ENCODE measurements around the gene SMARCA4.
"Not testable (repeated sequence)": the region's sequence is repeated elsewhere in the genome, so short reads cannot be mapped to it uniquely, and the experiment has no call there.

The SMARCA4 gene

DNA sequence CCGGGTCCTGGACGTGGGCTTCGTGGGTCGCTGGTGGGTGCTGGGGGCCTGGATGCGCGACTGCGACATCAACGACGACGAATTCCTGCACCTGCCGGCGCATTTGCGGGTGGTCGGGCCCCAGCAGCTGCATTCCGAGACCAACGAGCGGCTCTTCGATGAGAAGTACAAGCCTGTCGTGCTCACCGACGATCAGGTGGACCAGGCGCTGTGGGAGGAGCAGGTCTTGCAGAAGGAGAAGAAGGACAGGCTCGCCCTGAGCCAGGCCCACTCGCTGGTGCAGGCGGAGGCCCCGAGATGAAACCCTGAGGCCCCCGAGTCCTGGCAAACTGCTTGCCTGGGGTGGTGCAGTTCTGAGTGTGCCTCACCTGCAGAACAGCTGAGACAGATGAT lies 31.4 kb upstream of the SMARCA4 start:
- no peak for DNase-seq

DNA sequence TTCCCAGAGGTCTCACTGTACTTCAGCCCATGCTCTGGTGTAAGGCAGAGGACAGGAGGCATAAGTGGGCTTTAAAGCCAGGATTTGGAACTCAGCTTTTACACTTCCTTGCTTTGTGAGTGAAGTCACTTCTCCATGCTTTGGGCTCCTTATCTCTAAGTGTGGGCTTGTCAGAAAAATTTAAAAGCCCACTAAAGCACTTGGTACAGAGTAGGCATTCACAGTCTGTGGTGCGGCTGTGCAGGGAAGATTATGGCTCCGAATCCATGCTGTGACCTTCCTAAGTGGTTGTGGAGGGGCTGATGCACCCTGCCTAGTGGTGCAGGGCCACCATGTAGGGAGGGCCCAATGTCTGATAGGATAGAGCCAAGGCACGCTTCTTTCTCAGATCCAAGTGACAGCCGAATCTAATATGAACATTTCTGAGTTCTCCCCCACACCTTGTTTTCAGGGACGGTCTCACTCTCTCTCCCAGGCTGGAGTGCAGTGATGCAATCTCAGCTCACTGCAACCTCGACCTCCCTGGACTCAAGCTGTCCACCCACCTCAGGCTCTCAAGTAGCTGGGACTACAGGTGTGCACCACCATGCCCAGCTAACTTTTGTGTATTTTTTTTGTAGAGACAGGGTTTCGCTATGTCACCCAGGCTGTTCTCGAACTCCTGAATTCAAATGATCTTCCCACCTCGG lies 25.3 kb upstream of the SMARCA4 start:
- no peak for DNase-seq

DNA sequence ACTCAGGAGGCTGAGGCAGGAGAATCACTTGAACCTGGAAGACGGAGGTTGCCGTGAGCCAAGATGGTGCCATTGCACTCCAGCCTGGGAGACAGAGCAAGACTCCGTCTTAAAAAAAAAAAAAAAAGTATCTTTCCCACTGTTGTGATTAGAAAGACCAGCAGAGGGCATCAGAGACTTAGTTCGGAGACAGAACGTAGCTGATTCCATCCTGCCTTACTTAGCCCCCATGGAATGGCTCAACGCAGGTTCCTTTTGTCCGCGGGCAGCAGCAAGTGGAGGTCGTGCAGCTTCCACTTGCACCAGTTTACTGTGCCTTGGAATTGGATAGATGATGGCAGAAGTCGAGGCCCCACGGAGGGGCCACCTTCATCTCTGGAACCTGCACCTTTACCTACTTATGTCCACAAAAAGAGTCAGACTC lies 24.2 kb upstream of the SMARCA4 start:
- peak in 5 of 6 experiments; percentile 14 to 67 (median 38) for DNase-seq

DNA sequence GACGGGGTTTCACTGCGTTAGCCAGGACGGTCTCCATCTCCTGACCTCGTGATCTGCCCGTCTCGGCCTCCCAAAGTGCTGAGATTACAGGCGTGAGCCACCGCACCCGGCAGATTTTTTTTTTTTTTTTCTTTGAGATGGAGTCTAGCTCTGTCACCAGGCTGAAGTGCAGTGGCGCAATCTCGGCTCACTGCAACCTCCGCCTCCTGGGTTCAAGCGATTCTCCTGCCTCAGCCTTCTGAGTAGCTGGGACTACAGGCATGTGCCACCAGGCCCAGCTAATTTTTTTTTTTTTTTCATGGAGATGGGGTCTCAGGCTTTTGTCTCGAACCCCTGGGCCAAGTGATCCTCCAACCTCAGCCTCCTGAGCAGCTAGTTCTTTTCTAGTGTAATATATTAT lies 19.2 kb upstream of the SMARCA4 start:
- not testable (repeated sequence) for DNase-seq

DNA sequence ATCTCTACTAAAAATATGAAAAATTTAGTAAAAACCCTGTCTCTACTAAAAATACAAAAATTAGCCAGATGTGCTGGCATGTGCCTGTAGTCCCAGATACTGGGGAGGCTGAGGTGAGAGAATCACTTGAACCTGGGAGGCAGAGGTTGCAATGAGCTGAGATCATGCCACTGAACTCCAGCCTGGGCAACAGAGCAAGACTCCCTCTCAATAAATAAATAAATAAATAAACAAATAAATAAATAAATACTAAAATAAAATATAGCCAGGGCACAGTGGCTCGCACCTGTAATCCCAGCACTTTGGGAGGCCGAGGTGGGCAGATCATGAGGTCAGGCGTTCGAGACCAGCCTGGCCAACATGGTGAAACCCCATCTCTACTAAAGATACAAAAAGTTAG lies 17.4 kb upstream of the SMARCA4 start:
- not testable (repeated sequence) for DNase-seq

DNA sequence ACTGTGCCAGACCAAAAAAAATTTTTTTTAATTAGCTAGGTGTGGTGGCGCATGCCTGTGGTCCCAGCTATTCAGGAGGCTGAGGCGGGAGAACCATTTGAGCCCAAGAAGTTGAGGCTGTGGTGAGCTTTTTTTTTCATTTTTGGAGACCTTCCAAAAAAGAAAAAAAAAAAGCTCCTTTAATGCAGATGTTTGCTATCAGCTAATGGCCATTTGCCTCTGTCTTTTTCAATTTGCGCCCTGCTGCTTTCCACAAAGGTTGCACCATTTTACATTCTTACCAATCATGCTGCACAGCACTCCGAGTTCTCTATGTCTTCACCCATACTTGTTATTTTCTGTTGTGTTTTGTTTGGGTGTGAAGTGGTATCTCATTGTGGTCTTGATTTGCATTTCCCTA lies 15.6 kb upstream of the SMARCA4 start:
- no peak for DNase-seq

DNA sequence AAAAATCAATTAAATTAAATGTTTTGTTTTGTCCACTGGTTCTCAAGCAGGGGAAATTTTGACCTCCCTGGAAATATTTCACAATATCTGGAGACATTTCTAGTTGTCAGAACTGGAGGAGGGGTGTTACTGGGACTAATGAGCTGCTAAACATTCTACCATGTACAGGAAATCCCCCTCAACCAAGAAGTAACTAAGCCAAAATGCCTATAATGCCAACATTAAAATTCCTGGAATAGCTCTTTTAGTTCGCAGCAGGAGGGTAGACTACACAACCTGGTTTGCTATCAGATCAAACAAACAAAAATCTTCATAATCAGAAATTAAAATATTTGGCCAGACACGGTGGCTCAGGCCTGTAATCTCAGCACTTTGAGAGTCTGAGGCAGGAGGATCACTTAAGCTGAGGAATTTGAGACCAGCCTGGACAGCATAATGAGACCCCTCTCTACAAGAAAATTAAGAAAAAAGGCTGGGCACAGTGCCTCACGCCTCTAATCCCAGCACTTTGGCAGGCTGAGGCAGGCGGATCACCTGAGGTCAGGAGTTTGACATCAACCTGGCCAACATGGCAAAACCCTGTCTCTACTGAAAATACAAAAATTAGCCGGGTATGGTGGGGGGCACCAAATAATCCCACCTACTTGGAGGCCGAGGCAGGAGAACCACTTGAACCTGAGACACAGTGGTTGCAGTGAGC lies 13.7 kb upstream of the SMARCA4 start:
- no peak for DNase-seq

DNA sequence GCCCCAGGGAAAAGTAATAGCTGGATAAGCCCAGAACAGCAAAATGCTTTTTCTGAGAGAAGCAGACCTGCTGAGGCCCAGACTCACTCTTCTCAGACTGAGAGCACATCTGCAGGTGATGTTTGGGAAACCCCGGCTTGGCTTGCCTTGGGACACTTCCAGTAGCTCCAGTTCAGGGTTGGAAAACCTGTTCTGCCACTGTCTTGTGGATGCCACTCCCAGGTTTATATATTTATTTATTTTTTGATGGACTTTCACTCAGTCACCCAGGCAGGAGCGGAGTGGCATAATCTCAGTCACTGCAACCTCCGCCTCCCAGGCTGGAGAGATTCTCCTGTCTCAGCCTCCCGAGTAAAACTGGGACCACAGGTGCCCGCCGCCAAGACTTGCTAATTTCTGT lies 8.0 kb upstream of the SMARCA4 start:
- no peak for DNase-seq

DNA sequence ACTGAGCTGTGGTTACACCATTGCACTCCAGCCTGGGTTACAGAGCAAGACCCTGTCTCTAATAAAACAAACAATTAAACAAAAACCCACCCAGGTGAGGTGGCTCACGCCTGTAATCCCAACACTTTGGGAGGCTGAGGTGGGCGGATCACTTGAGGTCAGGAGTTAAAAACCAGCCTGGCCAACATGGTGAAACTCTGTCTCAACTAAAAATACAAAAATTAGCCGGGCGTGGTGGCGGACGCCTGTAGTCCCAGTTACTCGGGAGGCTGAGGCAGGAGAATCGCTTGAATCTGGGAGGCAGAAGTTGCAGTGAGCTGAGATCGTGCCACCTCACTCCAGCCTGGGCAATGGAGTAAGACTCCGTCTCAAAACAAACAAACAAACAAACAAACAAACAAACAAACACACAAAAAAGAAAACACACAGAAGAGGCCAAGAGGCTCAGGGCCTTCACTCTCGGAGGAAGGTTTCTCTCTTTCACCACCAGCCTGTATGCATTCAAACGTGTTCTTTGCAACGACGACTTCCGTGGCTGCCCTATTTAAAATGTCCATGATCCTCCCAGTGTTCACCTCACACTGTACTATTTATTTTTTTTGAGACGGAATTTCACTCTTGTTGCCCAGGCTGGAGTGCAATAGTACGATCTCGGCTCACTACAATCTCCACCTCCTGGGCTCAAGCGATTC lies 1.4 kb upstream of the SMARCA4 start:
- DNase-seq, result not testable (repeated sequence)

DNA sequence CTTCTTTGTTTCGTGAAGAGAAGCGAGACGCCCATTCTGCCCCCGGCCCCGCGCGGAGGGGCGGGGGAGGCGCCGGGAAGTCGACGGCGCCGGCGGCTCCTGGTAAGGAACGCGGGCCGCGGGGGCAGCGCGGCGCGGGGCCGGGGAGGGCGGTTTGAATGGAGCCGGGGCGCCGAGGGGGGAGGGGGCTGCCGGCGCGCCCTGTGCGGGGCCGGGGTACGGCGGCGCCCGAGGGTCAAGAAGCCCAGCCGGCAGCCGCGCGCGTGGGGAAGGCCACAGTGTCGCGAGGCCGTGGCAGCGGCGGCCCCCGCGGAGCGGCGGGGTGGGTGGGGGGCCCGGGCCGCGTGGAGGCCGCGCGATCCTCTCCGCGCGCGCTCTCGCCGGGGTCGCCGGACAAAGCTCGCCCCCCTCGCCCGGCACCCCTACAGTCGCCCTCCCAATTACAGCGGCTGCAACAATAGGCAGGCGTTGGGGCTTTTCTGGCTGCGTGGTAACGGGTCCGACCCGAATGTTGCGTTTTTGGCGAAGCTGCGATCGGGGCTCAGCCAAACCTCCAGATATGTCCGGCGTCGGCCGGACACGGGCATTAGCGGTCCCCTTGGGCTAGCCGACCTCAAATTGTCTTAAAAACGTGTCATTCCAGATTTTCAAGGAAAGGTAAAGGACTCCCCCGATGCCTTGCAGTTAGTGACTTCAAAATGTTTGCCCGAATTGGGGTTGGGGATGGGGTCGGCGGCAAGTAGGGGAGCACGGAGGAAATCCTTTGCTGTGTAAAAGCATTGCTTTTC lies 437 bp downstream of the SMARCA4 start:
- peak in 3 of 6 experiments; percentile 30 to 58 (median 56) for DNase-seq

DNA sequence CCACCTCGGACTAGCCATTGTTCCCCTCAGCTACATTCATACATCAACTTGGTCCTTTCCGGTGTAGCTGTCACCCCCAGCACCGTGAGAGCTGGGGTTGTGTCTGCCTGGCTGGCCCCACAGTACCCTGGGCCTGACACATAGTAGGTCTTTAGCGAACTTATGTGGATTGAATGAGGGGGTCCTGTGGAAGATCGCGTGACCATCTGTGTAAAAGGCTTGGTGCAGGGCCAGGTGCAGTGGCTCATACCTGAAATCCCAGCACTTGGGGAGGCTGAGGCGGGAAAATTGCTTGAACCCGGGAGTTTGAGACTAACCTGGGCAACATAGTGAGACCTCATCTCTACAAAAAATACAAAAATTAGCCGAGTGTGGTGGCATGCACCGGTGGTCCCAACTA lies 2.0 kb downstream of the SMARCA4 start:
- DNase-seq, result no peak

DNA sequence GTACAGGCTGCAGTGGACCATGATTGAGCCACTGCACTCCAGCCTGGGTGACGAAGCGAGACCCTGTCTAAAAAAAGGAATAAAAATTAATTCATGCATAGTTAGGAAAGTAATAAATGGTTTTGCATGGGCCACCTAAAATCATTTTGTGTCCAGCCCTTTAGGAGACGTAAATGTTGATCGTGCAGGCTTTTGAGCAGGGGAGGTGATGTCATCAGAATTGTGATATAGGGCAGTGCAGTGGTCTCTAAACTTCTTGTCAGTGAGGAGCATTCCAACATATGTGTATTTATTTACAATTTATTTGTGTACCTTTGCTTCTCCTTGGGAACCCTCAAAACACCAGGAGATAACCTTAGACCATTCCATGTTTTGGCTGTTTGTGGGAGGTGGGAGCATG lies 3.0 kb downstream of the SMARCA4 start:
- DNase-seq, result no peak

DNA sequence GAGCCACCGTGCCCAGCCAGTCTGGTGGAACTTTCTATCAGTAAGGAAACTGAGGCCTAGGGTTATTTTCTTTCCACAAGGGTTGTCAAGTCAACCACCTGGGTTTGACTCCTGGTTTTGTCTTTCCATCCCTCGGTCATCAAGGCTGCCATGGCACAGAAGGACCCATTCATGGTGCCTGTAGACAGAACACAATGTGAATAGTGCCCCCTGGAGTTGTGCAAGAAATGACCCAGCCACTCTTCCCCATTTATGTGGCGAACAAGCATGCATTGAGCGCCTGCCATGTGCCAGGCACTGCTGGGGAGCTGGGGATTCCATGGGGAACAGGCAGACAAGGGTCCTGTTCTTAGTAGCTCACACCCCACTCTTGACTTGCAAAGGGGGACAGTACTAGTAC lies 4.1 kb downstream of the SMARCA4 start:
- DNase-seq, result no peak

DNA sequence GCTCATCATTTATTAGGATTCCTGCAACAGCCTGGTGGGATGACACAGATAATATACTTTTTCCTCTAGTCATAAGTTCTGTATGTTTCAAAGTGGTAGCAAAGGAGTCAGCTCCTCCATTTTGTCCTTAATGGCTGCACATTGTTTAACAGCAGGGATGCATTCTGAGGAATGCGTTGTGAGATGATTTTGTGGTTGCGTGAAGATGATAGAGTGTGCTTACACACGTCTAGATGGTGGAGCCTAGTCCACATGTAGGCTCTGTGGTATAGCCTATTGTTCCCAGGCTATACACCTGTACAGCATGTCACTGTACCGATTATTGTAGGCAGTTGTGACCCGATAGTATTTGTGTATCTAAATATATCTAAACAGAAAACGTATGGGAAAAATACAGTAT lies 4.6 kb downstream of the SMARCA4 start:
- DNase-seq, result no peak

DNA sequence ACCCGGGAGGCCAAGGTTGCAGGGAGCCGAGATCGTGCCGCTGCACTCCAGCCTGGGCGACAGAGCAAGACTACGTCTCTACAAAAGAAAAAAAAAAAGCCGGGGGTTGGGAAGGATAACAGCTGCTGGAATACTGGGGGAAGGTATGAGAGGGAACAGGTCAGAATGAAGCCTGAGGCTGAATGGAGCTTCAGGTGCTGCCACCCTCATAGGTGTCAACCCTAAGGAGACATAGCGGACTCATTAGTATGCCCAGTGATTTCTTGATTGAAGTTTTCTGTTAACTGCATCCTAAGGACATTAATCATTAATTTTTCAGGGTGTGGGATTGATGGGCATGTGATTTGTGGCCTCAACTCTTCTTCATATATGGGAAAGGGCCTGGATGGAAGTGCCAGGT lies 6.0 kb downstream of the SMARCA4 start:
- DNase-seq, result no peak

DNA sequence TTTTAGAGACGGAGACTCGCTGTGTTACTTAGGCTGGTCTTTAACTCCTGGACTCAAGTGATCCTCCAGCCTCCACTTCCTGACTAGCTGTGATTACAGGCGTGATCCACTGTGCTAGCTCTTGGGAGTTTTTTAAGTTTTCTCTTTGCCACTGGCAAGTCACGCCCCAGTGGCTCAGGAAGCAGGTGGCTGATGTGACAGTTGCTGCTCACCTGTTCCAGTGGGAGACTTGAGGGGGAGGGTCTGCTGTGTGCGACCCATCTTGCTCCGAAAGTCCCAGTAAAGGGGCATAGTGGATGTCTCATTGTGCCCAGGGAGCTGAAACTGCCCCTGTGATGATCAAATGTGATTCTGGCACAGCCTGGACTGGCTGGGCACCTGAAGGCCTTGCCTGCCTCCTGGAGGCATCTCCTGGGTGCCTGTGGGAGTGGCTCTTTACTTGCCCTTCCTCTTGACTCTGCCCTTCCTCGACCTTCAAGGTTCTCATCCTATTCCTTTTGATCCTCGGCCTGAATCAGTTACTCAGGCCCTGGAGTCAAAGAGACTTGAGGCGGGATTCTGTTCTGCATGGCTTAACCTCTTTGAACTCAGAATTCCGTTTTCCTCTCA lies 7.8 kb downstream of the SMARCA4 start:
- DNase-seq, result no peak

DNA sequence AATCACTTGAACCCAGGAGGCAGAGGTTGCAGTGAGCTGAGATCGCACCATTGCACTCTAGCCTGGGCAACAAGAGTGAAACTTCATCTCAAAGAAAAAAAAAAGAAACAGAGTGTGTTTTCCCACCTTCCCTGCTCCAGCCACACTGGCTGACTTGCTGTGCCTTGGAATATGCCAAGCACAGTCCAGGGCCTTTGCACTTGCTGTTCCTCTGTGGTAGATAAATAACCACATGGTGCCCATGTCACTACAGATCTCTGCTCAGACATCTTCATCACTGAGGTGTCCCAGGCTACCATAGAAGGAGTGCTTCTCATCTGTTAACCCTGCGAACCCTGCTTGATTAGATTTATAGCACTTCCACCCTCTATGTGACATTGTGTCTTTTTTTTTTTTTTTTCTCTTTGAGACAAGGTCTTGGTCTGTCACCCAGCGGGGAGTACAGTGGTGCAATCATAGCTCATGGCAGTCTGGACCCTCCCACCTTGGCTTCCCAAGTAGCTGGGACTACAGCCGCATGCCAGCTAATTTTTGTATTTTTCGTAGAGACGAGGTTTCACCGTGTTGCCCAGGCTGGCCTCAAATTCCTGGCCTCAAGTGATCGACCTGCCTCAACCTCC lies 10.4 kb downstream of the SMARCA4 start:
- DNase-seq, result no peak

DNA sequence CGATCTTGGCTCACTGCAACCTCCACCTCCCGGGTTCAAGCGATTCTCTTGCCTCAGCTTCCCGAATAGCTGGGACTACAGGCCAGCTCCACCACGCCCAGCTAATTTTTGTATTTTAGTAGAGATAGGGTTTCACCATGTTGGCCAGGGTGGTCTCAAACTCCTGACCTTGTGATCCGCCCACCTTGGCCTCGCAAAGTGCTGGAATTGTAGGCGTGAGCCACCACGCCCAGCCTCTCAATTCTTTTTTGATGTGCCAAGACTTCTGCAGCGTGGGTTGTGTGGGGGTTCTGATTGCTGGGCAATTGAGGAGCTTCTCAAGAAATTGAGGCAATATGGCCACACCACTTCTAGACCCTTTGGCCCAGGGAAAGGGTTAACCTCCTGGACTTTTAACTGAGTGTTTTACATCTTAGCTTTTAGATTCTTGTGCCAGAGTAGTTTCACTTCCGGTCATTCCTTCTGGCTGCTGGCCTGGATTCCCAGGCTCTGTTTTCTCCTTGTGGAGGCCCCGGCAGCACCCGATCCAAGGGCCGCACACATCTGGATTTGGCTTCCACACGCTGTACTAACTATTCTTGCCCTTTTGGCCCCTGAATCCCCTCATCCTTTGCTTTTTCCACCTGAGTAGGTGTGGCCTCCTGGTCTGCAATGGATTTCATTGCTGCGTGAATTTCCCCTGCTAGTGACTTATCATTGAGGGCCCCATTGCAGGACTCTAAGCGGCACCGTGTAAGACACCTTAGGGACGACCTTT lies 14.7 kb downstream of the SMARCA4 start:
- no peak for DNase-seq

DNA sequence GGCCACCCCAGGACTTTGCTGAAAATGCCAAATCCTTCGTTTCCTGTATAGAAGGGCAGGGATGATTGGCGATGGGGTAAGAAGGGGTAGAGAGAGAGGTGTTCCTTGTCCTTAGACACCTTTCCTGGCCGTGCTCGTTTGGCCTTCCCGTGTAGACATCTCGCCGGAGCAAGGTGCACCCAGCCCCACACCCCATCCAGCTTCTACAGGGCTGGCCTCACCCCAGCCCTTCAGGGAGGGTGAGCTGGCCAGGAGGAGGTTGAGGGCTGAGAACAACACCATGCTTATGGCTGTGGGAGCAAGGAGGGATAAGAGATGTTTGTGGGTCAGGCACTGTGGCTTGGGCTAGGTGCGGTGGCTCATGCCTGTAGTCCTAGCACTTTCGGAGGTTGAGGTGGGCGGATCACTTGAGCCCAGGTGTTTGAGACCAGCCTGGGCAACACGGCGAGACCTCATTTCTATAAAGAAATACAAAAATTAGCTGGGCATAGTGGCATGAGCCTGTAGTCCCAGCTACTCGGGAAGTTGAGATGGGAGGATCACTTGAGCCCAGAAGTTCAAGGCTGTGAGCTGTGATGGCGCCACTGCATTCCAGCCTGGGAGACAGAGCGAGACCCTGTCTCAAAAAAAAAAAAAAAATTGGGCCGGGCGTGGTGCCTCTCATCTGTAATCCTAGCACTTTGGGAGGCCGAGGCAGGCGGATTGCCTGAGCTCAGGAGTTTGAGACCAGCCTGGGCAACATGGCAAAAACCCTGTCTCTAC lies 15.5 kb downstream of the SMARCA4 start:
- no peak for DNase-seq

DNA sequence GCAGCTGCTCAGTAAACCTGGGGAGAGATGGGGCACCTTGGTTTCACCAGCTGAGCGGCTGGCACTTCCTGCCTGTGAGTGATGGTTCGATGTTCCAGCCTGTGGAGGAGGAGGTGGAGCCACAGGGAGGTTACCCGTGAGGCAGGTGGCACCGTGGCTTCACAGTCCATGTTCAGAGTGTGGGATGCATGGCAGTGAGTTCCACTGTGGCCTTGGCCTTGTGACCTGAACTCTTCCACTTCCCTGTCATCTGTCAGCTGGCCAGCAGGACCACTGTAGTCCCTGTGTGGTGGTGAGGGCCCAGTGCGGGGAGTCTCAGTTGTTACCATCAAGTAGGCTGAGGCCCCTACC lies 16.9 kb downstream of the SMARCA4 start:
- DNase-seq, result no peak

DNA sequence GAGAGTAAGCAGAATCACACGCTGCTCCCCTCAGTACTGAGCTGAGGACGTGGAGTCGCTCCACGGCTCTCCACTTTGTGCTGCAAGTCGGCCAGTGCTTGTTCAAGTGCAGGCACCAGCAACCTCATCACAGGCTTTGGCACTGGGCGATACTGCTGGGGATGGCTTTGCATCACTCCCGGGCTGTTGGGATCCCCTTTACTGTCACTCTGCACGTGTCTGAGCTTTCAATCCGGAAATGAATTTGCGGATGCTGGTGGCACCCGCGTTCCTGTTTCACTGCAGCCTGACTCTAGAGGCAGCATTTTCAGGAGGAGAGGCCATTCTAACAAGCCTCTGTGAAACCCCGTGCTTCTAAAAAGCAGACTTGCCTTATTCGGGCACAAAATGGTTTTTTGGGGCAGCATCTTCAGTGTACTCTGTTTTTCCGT lies 19.1 kb downstream of the SMARCA4 start:
- peak in 1 of 6 experiments; percentile 6 for DNase-seq

All from stimulated activated naive CD4-positive, alpha-beta T cell (primary cell).